ENCODE measurements around the gene C1orf74.

DNA sequence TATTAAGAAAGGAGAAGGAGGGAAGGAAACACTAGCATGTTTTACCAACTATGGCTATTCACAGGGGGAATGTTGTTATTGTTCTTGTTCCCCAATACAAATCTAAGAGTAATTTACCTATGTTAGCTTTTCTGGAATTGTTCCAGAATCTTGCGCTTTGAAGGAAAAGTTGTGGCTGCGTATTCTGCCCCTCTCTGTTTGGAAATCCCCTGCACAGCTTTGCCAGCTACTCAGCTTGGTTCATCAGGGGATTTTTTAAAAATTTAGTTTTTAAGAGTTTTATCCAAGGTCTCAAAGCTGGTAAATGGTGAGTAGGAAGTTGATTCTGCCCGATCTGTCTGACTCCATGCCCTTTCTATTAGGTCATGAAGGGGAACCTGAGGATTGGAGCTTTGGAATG, 31.1 kb upstream of the C1orf74 start:
- TF ChIP-seq GLIS3 (CRISPR knock-in tag; IDR thresholded peaks at IDR 0.05) (no peak), ZFP30 (CRISPR knock-in tag; IDR thresholded peaks at IDR 0.05) (no peak), SNAI2 (CRISPR knock-in tag; IDR thresholded peaks at IDR 0.05) (no peak), PPARA (CRISPR knock-in tag; IDR thresholded peaks at IDR 0.05; ENCODE audit: borderline replicate concordance) (no peak), ZC3H10 (CRISPR knock-in tag; IDR thresholded peaks at IDR 0.05) (no peak)
- TF ChIP-seq, protein P1, sequence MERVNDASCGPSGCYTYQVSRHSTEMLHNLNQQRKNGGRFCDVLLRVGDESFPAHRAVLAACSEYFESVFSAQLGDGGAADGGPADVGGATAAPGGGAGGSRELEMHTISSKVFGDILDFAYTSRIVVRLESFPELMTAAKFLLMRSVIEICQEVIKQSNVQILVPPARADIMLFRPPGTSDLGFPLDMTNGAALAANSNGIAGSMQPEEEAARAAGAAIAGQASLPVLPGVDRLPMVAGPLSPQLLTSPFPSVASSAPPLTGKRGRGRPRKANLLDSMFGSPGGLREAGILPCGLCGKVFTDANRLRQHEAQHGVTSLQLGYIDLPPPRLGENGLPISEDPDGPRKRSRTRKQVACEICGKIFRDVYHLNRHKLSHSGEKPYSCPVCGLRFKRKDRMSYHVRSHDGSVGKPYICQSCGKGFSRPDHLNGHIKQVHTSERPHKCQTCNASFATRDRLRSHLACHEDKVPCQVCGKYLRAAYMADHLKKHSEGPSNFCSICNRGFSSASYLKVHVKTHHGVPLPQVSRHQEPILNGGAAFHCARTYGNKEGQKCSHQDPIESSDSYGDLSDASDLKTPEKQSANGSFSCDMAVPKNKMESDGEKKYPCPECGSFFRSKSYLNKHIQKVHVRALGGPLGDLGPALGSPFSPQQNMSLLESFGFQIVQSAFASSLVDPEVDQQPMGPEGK (CRISPR knock-in tag; IDR thresholded peaks at IDR 0.05; ENCODE audit: borderline replicate concordance), result no peak

Measured in SK-N-SH treated with all-trans-retinoic acid at 6 μM for 48 hours (cell line).